Heart left ventricle (tissue), 16 donors: ENCODE results near the gene SMKR1. TPM values are rescaled to one million over a fixed set of nuclear protein-coding genes. Genes with fewer than 3 reads are reported as not detected.

Experiments used
- ATAC-seq, 4 donors: fragments of 200-7000 bp; cut with Tn5 transposase; one replicate each; pipeline ENCODE4 v1.9.1; 2020 to 2022; ENCODE audit warnings: moderate library complexity in 4 of 4, mild to moderate bottlenecking in 3 of 4, moderate number of reproducible peaks in 1 of 4
- DNase-seq, 5 donors: peaks; one replicate each; pipeline ENCODE4 v3.0.0-alpha.2; 2020
- H3K27ac ChIP-seq, 12 donors: fragments of 200-600 bp; sonication (generic) in 4 of 12; one replicate each; pipeline versions ENCODE4 v1.5.0 to v1.8.0; 2016 to 2022; ENCODE audit warnings: mild to moderate bottlenecking in 2 of 12
- H3K27me3 ChIP-seq, 9 donors: fragments of 200-600 bp; sonication (generic) in 2 of 9; one replicate each; pipeline versions ENCODE4 v1.5.1 to v1.8.0; 2016 to 2022; ENCODE audit warnings: mild to moderate bottlenecking in 3 of 9
- H3K36me3 ChIP-seq, 9 donors: fragments of 200-600 bp; sonication (generic) in 2 of 9; one replicate each; pipeline versions ENCODE4 v1.5.0 to v1.8.0; 2018 to 2022; ENCODE audit warnings: mild to moderate bottlenecking in 2 of 9
- H3K4me1 ChIP-seq, 12 donors: fragments of 200-600 bp; sonication (generic) in 4 of 12; one replicate each; pipeline versions ENCODE4 v1.5.0 to v1.8.0; 2016 to 2022; ENCODE audit warnings: mild to moderate bottlenecking in 3 of 12
- H3K4me3 ChIP-seq, 12 donors: fragments of 200-600 bp; sonication (generic) in 4 of 12; one replicate each; pipeline versions ENCODE4 v1.5.0 to v1.8.0; 2017 to 2022; ENCODE audit warnings: mild to moderate bottlenecking in 9 of 12, moderate library complexity in 4 of 12
- H3K9me3 ChIP-seq, 12 donors: fragments of 200-600 bp; sonication (generic) in 4 of 12; one replicate each; pipeline versions ENCODE4 v1.5.0 to v1.8.0; 2016 to 2022; ENCODE audit warnings: mild to moderate bottlenecking in 1 of 12
- CTCF ChIP-seq, 12 donors: fragments of 200-600 bp; sonication (generic) in 4 of 12; IDR thresholded peaks; one replicate each; pipeline versions ENCODE4 v1.5.0 to v1.8.0; 2018 to 2022; ENCODE audit warnings: antibody characterized with exemption in 12 of 12, mild to moderate bottlenecking in 5 of 12
- POLR2A ChIP-seq, 2 donors: fragments of 450-650 bp; IDR thresholded peaks; one replicate each; pipeline ENCODE4 v1.6.1; 2017; ENCODE audit warnings: antibody characterized with exemption in 2 of 2, mild to moderate bottlenecking in 2 of 2, moderate library complexity in 2 of 2
- WGBS, 4 donors: extraction: QIAGEN DNeasy Blood & Tissue Kit in 2 of 4; methylation state at CpG; one replicate each; pipeline versions ENCODE4 v1.1.5 to v1.1.7; 2013 to 2018; 5-methylcytosine and 5-hydroxymethylcytosine counted together
- intact Hi-C, 10 donors: fragments of 100-400 bp; cut with DNase I; formaldehyde crosslinking; loops; one replicate each; pipeline versions ENCODE4 v1.11.1 to v1.14.2; 2022
- polyA plus RNA-seq, 2 donors: library from polyadenylated mRNA; stranded (reverse); fragments of 200-250 nt; gene quantifications; one replicate each; pipeline ENCODE4 v1.2.3, GENCODE V29; 2013
- total RNA-seq, 9 donors: library from RNA; depleted of rRNA in 2 of 9; stranded (reverse); fragments of >200 nt in 2 of 9; fragmentation: NEBNext Ultra II Directional in 3 of 9; extraction: Animal tissue kit (Norgen Biotek cat#: 25700) in 3 of 9; gene quantifications; one replicate each; pipeline versions ENCODE4 v1.1.0 to v1.2.4, GENCODE V29; 2016 to 2023
- donor health status: ischemic (EF 13 %, LVEDD 7.1; RV severe dilation, severe dysfunction).
- donor health status: healthy with polysubstance abuse.
- donor health status: DM: no; HTN: yes; CAD: no.
- donor health status: DM: no; HTN: no; CAD: no.
- donor health status: ischemic (EF 25% LVEDD 6.9; RV normal size, moderate dysfunction).
- donor health status: ischemic (EF 25% LVEDD 5.7; RV mildly dilated, moderate dysfunction).
- donor health status: healthy.
- donor health status: DM: yes; HTN: yes; CAD: no.
- donor health status: ischemic (EF 35%, LVEDD 5.7; RV mildly dilated, moderate dysfunction).
- donor health status: nonischemic (EF 11% LVEDD 7.7; RV severe dilation, severe dysfunction).
- donor health status: DM: yes; HTN: yes; CAD: no.
- donor health status: PGD.
- donor health status: ischemic (EF 29% LVEDD 5.4; RV normal size, mild dysfunction).
- donor health status: nonischemic (EF 23%, LVEDD 6.1; RV moderate dilation, normal function).

Gene SMKR1
- total and polyA plus RNA-seq, 11 donors: 0.25 to 0.29 TPM; not detected in 9

- 23 to 42% (median 33%) methylated on average over 8 of the region's 8 CpGs for WGBS, 4 donors
- Histone ChIP-seq H3K36me3 (no peaks in the 10 kb centered on the region), H3K27ac (no peak overlapping the region), H3K4me1 (peaks cover 0 to 5% (median 0%) of the 10 kb centered on the region in 12 donors), H3K27me3 (peaks cover 0 to 17% (median 0%) of the 10 kb centered on the region in 9 donors), H3K4me3 (no peak overlapping the region), H3K9me3 (no peaks in the 10 kb centered on the region)
- DNase-seq (no peak), ATAC-seq (no peak)
- TF ChIP-seq CTCF (IDR thresholded peaks at IDR 0.05) (no peak), POLR2A (IDR thresholded peaks at IDR 0.05) (no peak)
- intact Hi-C loops: no loop called here
These were observed 54.3 kb downstream of the SMKR1 start for GRCh38 chr7:129556607-129557133.

- ATAC-seq (no peak), DNase-seq (no peak)
- Histone ChIP-seq H3K4me3 (no peak overlapping the region), H3K4me1 (peaks cover 0 to 11% (median 0%) of the 10 kb centered on the region in 12 donors), H3K27me3 (peaks cover 0 to 19% (median 0%) of the 10 kb centered on the region in 9 donors), H3K9me3 (no peaks in the 10 kb centered on the region), H3K36me3 (no peaks in the 10 kb centered on the region), H3K27ac (no peak overlapping the region)
- WGBS, 4 donors: 48 to 52% (median 49%) methylated on average over 11 of the region's 11 CpGs
- no peak for TF ChIP-seq POLR2A (IDR thresholded peaks at IDR 0.05)
- TF ChIP-seq CTCF (IDR thresholded peaks at IDR 0.05): no peak
- intact Hi-C loops: no loop called here
These were observed 55.6 kb downstream of the SMKR1 start for GRCh38 chr7:129557686-129558481.

GRCh38 chr7:129559564-129559963 is 57.2 kb downstream of the SMKR1 start:
- DNase-seq (no peak), ATAC-seq (no peak)
- TF ChIP-seq POLR2A (IDR thresholded peaks at IDR 0.05) (no peak), CTCF (IDR thresholded peaks at IDR 0.05) (no peak)
- Histone ChIP-seq H3K4me3 (no peak overlapping the region), H3K27ac (no peak overlapping the region), H3K27me3 (peaks cover 0 to 19% (median 0%) of the 10 kb centered on the region in 9 donors), H3K4me1 (peaks cover 0 to 11% (median 0%) of the 10 kb centered on the region in 12 donors), H3K9me3 (no peaks in the 10 kb centered on the region), H3K36me3 (no peaks in the 10 kb centered on the region)
- intact Hi-C loops: no loop called here
- WGBS, 4 donors: 55 to 72% (median 58%) methylated on average over 7 to 8 of the region's 8 CpGs

GRCh38 chr7:129560831-129561230 is 58.5 kb downstream of the SMKR1 start:
- DNase-seq: no peak
- TF ChIP-seq POLR2A (IDR thresholded peaks at IDR 0.05) (no peak), CTCF (IDR thresholded peaks at IDR 0.05) (no peak)
- Histone ChIP-seq H3K27ac (no peak overlapping the region), H3K4me1 (peaks cover 0 to 11% (median 0%) of the 10 kb centered on the region in 12 donors), H3K4me3 (no peak overlapping the region), H3K36me3 (no peaks in the 10 kb centered on the region), H3K27me3 (peaks cover 0 to 17% (median 0%) of the 10 kb centered on the region in 9 donors), H3K9me3 (no peaks in the 10 kb centered on the region)
- 52 to 60% (median 56%) methylated on average over 5 of the region's 5 CpGs for WGBS, 4 donors
- no peak for ATAC-seq
- intact Hi-C loops: no loop called here
